Measurements from ENCODE around the gene PDCD4. TPM values are rescaled to one million over a fixed set of nuclear protein-coding genes. Genes with fewer than 3 reads are reported as not detected.

Gene PDCD4
- total RNA-seq, 1 experiment from 2014 or later, result 32.7 TPM

- POLR2A ChIA-PET, result no interaction called here
- no peak for TF ChIP-seq RELA (CRISPR knock-in tag; IDR thresholded peaks at IDR 0.05; ENCODE audit: borderline replicate concordance)
- no peak for TF ChIP-seq GABPB1 (CRISPR knock-in tag; IDR thresholded peaks at IDR 0.05)
- no peak for TF ChIP-seq TCF7 (CRISPR knock-in tag; IDR thresholded peaks at IDR 0.05; ENCODE audit: low read depth)
- TF ChIP-seq FOXJ3 (CRISPR knock-in tag; IDR thresholded peaks at IDR 0.05; ENCODE audit: borderline replicate concordance), result no peak
- TF ChIP-seq ZNF423 (CRISPR knock-in tag; IDR thresholded peaks at IDR 0.05), result no peak
- TF ChIP-seq FOXP4 (CRISPR knock-in tag; IDR thresholded peaks at IDR 0.05), result no peak
- no peak for TF ChIP-seq NR1H2 (CRISPR knock-in tag; IDR thresholded peaks at IDR 0.05)
- TF ChIP-seq E2F5 (CRISPR knock-in tag; IDR thresholded peaks at IDR 0.05), result no peak
- TF ChIP-seq USF2 (CRISPR knock-in tag; IDR thresholded peaks at IDR 0.05), result no peak
- Mint-ChIP-seq H3K9me3 (peaks cover 7% of the 10 kb centered on the region), H3K27ac (no peak overlapping the region), H3K27me3 (ENCODE audit: low read depth) (no peaks in the 10 kb centered on the region), H3K4me3 (no peak overlapping the region), H3K36me3 (no peaks in the 10 kb centered on the region), H3K4me1 (no peaks in the 10 kb centered on the region)
- no peak for DNase-seq (ENCODE audit: low spot score)
- CTCF ChIA-PET, result interaction anchor here (1.1 kb wide), 1 partner anchor 49 kb away, joined by 3 read pairs; no protein-coding TSS in a partner anchor
- ATAC-seq, result peak; percentile 26; the same call in 1 of the 2 replicates
Observed at GRCh38 chr10:110852255-110852896, 19.4 kb upstream of the PDCD4 start.

- no peak overlapping the region for H3K4me3 Mint-ChIP-seq
- no peak for ATAC-seq
- ChIA-PET CTCF (interaction anchor here (1.1 kb wide), 1 partner anchor 49 kb away, joined by 3 read pairs; no protein-coding TSS in a partner anchor), POLR2A (no interaction called here)
- H3K9me3 Mint-ChIP-seq, result peaks cover 7% of the 10 kb centered on the region
- no peak overlapping the region for H3K27ac Mint-ChIP-seq
- H3K4me1 Mint-ChIP-seq, result 0 out of 2 replicates have a peak, but pooled peaks cover 3% of the 10 kb centered on the region
- DNase-seq (ENCODE audit: low spot score), result no peak
- no peaks in the 10 kb centered on the region for H3K36me3 Mint-ChIP-seq
- H3K27me3 Mint-ChIP-seq (ENCODE audit: low read depth), result no peaks in the 10 kb centered on the region
- TF ChIP-seq IRF2 (CRISPR knock-in tag; IDR thresholded peaks at IDR 0.05; ENCODE audit: borderline replicate concordance, low read depth), result no peak
- no peak for TF ChIP-seq E2F4 (CRISPR knock-in tag; IDR thresholded peaks at IDR 0.05; ENCODE audit: borderline replicate concordance, low read depth)
- no peak for TF ChIP-seq NR2C2 (CRISPR knock-in tag; IDR thresholded peaks at IDR 0.05)
- TF ChIP-seq AFF4 (CRISPR knock-in tag; IDR thresholded peaks at IDR 0.05; ENCODE audit: borderline replicate concordance), result no peak
- no peak for TF ChIP-seq FOXK1 (CRISPR knock-in tag; IDR thresholded peaks at IDR 0.05)
- TF ChIP-seq ZBTB21 (CRISPR knock-in tag; IDR thresholded peaks at IDR 0.05; ENCODE audit: borderline replicate concordance), result no peak
- no peak for TF ChIP-seq PRRX2 (CRISPR knock-in tag; IDR thresholded peaks at IDR 0.05)
- TF ChIP-seq ZNF219 (CRISPR knock-in tag; IDR thresholded peaks at IDR 0.05; ENCODE audit: borderline replicate concordance), result no peak
- no peak for TF ChIP-seq MAX (CRISPR knock-in tag; IDR thresholded peaks at IDR 0.05)
- no peak for TF ChIP-seq FOXP1 (CRISPR knock-in tag; IDR thresholded peaks at IDR 0.05; ENCODE audit: borderline replicate concordance)
- TF ChIP-seq E2F1 (CRISPR knock-in tag; IDR thresholded peaks at IDR 0.05), result no peak
- TF ChIP-seq RELA (CRISPR knock-in tag; IDR thresholded peaks at IDR 0.05; ENCODE audit: borderline replicate concordance), result no peak
- no peak for TF ChIP-seq CREB1 (CRISPR knock-in tag; IDR thresholded peaks at IDR 0.05)
- no peak for TF ChIP-seq SP1 (CRISPR knock-in tag; conservative IDR thresholded peaks at IDR 0.05)
- no peak for TF ChIP-seq JUN (CRISPR knock-in tag; IDR thresholded peaks at IDR 0.05)
- no peak for TF ChIP-seq IRF1 (CRISPR knock-in tag; IDR thresholded peaks at IDR 0.05)
Observed at GRCh38 chr10:110852947-110853346, 18.8 kb upstream of the PDCD4 start.

Measured in WTC11 (cell line).